IPS DF 19.7 (cell line): ENCODE measurements around the gene MAP1LC3B.
"Not testable (repeated sequence)": the region's sequence is repeated elsewhere in the genome, so short reads cannot be mapped to it uniquely, and the experiment has no call there.

ENCODE experiments used
- DNase-seq: peaks from one replicate; pipeline ENCODE4 v3.0.0-alpha.2; 2013; ENCODE audit warnings: low read depth, low spot score

MAP1LC3B gene

DNA sequence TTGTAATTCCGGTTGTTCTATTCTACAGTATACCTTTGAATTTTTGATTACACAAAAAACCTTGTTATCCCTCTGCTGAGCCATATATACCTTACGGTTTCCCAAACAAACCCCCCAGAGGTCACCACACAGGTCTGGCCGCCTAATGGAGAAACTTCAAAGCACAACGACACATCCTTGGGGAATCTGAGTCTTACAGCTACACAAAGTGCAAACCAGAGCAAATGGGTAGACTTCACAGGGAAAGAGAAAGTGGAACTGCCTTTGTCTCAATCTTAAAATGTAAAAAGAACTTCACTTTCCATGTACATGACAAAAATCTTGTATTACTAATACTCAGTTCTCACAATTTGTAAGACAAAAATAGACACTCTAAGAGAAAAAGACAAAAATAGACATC, 11.3 kb upstream of the MAP1LC3B start:
- no peak for DNase-seq

DNA sequence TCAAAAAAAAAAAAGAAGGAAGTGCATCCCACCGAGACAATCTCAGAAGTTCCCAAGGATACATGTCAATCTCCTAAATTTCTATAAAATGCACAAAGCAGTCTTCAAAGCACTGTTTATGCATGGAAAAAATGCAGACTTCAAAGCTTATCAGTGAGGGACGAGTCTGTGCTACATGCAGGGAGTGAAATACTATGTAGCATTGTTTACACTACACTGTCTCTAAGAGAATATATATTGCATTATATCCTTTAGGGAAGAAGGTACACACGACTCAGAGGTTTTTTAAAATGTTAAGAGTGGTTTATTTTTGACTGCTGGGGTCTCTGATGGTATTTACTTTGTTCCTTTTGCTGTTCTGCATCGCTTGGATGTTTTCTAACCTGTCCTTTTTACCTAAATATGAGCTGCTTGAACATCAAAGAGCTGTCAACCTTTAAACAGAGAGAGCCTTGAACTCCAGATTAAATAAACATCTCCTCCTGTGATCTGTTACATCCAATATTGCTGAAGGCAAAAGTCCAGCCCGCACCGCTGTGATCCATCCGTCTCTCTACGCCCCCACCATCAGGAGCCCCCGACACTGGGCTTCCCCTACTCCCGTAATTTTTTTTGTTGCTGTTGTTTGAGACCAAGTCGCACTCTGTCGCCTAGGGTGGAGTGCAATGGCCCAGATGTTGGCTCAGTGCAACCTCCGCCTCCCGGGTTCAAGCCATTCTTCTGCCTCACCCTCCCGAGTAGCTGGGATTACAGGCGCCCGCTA, 9.9 kb upstream of the MAP1LC3B start:
- no peak for DNase-seq

DNA sequence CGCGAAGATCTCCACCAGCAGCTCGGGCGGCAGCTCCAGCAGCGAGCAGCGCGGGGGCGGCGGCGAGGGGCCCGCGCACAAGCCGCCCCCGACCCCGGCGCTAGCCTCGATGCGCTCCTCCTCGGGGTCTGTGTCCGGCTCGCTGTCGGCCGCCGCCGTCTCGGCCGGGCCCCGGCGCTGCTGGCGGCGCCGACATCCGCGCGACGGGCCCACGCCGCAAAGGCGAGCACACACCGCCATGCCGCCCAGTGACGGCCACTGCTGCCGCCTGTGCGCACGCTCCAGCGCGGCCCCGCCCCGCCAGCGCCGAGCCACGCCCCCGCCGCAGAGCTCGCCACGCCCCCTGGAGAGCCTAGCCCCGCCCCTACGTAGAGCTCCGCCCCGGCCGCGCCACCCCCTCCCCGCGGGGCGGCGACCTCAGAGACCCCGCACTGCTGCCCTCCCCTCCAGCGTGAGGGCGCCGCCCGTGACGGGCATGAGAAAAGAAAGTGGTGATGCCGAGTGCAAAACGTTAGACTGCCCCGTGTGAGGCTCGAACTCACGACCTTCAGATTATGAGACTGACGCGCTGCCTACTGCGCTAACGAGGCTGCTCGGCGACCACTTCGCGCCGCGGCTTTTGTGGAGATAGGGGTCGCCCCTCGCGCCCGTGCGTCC, 8.5 kb upstream of the MAP1LC3B start, which contains the start of gene FBXO31:
FBXO31 (minus strand) TSS at position 272 of the 657 bp plus-strand sequence; CDS start at position 240, 32 bp downstream.
- DNase-seq, result peak; percentile 69

DNA sequence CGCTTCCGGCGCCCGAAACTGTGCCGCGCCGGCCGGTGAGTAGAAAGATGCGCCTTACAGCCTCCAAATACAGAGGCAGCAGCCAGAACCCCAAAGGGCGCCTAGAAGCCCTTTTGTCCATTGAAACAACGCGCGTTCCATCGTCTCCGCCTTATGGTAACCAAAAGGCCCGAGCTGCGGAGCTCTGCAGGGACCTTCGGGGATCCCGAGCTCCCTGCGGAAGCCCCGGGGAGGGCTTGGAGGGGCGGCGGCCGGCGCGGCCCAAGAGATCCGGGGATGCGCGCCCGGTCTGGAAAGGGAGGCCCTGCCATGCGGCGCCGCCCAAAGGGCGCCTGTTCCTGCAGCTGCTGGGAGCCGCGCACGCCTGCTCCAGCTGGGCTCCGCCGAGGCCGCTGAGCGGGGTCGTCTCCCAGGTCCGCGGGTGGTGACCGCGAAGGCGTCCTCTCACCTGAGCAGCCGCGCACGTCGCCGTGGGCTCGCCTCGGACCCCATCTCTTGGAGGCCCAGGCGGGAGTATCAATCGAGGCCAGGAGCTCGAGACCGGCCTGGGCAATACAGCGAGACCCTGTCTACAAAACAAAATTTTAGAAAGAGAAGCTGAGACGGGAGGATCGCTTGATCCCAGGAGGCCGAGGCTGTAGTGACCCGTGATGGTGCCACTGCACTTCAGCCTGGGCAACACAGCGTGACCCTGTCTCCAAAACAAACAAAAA, 7.8 kb upstream of the MAP1LC3B start:
- DNase-seq, result no peak

DNA sequence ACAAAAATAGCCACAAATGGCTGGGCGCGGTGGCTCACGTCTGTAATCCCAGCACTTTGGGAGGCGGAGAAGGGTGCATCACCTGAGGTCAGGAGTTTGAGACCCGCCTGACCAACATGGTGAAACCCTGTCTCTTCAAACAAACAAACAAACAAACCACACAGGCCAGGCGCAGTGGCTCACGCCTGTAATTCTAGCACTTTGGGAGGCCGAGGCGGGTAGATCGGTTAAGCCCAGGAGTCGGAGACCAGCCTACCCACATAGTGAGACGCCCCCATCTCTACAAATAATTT, 7.3 kb upstream of the MAP1LC3B start:
- not testable (repeated sequence) for DNase-seq

DNA sequence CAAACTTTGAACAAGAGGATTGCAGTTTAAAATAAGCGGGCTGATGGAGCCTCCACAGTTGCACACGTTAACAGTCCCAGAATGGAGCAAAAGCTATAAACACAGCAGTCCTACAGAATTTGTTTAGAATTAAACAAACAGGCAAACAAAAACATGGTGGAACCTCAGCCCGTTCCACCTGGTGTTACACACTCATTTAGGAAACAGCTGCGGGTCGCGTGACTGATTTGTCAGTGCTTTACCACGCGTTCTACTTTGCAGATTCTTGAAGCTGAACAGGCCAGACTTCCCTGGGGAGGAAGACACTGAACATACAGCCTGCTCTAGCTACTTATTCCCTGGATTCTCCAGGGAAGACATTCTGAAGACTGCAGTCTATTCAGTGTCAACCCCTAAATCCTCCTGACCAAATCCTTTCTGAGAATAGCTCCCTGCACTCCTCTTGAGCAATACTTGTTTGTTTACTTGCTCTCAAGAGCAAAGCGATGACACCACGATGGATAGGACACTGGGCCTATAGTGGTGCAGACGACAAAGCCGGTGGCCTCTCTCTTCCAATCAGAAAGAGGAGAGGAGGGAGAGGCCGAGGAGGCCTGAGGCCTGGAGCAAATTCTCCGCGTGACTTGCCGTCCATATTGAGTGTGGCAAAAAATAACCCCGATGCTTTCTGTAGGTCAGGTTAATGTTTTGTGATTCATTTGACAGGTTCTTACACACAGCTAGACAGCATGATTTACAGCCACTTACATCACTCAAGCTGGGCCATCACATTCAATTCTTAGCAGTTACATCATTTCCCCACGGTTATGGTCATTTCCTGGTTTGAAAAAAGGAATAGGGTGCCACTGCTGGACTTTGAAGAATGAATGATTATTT, 4.0 kb upstream of the MAP1LC3B start:
- DNase-seq, result peak; percentile 97

DNA sequence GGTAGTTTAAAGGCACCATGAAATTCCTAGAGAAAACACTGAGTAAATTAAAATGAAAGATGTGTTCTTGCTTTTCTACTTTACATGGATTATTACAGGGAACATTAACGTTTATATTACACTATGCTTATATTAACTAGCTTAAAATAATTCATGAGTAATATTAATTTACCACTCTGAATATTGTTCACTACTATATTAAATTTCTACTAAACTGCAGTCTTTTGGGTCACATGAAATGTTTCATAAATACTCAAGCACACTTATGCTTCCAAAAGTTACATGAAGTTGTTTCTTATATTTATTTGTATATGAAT, 3.4 kb upstream of the MAP1LC3B start:
- no peak for DNase-seq

DNA sequence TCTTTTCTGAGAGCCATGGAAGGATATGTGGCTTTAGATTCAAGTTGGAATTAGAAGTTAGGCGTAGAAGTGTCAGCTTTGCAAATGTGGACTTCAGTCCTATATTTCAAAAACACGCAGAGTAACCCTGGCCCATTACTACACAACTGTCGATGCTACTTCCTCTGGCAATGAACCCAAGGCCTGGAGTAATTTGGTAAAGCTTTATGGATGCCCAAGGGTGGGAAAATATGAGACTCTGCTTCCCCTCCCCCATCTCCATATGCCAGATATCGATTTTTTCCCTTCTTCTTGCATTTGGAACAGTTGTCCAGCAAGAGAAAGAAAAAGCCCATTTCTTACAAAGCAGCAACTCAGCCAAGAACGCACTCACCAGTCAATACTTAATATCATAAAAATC, 2.9 kb upstream of the MAP1LC3B start:
- DNase-seq, result no peak

DNA sequence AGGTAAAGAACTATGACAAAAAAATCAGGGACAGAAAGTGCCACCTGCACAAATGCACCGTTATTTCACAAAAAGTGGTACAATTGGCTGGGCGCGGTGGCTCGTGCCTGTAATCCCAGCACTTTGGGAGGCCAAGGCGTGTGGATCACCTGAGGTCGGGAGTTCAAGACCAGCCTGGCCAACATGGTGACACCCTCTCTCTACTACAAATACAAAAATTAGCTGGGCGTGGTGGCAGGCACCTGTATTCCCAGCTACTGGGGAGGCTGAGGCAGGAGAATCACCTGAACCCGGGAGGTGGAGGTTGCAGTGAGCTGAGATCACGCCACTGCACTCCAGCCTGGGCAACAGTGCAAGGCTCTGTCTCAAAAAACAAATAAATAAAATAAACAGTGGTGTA, 2.2 kb upstream of the MAP1LC3B start:
- not testable (repeated sequence) for DNase-seq

DNA sequence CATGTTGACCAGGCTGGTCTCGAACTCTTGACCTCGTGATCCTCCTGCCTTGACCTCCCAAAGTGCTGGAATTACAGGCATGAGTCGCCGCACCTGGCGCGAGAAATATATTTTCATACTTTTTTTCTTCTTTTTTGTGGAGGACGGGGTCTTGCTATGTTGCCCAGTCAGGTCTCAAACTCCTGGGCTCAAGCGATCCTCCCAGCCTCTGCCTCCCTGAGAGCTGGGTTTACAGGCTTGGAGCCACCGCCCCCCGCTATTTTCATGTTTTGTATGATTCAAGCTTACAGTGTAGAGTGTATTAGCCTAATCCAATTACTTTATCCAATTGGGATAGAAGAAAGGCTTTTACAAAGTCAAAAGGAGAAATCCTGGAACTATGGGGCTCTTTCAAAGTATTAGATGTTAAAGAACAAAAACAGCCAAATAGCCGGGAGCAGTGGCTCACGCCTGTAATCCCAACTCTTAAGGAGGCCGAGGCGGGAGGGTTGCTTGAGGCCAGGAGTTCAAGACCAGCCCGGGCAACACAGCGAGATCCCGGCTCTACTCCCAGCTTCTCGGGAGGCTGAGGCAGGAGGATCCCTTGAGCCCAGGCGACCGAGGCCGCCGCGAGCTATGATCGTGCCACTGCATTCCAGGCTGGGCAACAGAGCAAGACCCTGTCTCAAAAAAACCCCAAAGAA, 1.4 kb upstream of the MAP1LC3B start:
- DNase-seq, result no peak

DNA sequence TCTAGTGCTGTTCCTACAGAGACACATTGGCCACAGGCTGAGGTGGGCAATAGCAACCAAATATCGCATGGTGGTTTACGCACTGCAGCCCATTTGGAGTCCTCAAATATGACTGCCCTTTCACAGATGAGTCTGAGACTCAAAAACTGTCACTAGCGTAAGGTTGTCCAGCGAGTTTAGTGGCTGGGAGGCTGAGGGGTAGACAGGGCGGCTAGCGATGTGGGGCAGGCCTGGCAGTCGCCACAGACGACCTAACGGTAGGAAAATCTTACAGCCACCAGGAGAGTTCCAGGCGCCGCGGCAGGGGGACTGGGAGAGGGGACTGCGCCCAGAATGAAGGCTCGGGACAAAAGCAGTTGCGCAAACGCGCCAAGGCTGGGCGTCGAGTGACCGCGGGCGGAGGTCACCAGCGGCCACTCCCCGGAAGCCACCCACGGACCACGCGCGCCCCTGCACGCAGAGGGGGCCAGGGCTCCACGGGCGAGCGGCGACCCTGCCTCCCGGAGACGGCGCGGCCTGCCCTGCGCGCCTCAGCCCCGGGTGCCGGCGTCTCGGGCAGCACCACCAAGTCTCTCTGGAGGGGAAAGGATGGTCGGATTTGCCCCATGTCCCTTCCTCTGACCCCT, 699 bp upstream of the MAP1LC3B start:
- DNase-seq, result no peak

DNA sequence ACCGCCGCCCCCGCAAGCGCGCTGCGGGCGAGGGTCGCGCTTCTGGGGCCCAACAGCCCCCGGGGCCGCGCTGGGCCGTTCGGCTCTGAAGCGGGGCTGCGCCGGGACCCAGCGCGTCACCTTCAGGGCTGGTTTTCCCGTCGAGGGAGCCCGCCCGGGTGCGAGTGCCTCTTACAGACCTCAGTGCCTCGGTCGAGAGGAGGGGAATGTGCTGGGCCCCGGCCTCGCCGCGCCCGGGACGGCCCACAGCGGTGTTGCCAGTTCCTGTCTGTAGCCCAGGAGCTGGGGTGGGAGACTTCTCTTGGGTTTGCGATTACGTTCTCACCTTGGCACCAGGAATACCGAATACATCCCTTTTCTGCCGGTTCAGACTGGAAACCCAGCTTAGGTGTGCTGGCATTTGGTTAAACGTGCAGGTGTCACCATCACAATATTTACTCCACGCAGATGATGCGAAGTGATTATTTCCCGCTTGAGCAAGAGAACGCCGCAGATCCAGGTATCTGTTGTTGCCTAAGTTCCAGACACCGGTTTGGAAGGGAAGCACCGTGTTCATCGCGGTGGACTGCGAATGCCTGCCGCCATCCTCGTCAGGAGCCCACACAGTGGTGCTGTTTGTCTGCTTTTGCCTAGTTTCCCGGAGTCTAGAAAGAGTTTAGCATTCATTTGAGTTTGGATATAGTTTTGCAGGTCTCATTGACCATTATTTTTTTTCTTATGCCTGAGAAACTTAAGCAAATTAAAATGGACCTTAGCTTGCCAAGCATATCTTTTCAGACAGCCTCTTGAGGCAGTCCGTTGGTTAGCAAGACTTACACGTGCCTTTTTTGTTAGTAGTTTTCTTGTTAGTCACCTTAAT, 914 bp downstream of the MAP1LC3B start:
- DNase-seq, result no peak

DNA sequence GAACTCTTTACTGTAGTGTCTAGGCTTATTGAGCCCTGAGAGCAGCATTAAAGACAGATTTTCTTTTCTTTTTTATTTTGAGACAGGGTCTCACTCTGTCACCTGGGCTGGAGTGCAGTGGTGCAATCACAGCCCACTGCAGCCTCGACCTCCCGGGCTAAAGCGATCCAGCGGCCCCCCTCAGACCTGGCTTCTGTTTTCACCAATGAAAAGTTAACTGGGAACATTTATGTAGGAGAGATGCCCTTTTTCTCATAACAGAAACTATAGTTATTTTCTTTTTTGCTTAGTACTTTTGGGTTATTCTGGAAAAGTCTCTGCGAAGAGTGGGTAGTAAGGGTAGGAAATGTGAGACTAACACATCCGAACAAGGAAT, 1.5 kb downstream of the MAP1LC3B start:
- no peak for DNase-seq

DNA sequence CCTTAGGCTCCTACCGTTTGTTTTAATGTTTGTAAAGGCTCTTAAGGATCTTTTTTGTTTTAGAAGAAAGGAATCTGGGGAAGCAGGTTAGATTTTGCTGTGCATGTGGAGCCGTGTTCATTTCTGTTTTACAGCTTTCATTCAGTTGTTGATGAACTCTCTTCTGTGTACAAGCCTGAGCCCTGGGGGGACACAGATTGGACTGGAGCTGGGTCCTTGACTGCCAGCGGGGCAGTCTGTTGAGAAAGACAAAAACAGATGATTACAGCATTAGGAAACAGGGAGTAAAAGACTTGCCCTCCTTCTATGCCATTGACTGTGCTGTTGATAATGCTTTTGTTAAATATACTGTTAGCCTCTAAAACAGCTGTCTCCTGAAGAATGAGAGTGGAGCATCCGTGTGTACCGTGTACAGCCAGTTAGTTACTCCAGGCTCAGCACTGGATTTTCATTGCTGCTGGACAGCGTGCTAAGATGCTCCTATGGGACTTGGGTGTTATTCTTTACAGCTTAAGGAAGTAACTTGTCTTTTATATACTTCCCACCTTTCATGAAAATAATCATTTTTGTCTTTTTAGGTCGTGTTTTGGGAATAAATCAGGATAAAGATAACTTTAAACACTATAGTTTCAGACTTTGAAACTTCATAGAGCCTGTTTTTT, 3.2 kb downstream of the MAP1LC3B start:
- no peak for DNase-seq

DNA sequence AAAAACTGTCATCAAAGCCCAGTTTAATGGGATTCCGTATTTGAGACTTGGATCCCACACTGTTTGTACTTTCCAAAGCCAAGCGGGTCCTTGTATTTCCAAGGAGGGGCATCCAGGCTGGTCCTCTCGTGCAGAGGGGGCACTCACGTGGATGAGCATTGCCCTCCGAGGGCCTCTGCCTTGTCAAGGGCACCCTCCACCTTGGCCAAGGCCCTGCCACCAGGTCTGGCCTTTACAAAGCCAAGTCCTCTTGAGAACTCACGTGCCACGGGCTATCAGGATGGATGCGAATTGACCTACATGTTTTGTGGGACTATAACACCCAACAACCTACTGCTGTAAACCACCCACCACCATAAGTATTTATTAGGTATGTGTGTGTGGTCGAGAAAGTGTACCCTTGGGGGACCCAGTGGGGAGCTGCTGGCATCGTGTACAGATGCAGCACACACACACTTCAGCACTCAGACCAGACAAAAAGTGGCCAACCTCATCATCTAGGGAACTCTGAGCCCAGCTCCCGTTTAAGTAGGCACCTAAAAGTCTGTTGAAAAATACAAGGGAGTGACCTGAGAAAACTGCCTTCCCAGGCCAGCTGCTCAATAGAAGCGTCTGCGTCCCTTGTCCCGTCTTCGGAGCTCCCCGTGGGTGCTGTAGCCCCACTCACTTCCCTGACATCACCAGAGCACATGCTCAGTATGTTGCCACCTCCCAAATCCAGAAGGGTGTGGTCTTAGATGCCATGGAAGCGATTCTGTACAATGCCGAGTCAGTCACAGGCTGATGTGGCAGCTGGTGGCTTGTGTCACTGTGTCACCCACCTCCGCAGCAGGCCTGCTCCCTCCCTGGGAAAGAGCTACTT, 12.9 kb downstream of the MAP1LC3B start:
- no peak for DNase-seq

DNA sequence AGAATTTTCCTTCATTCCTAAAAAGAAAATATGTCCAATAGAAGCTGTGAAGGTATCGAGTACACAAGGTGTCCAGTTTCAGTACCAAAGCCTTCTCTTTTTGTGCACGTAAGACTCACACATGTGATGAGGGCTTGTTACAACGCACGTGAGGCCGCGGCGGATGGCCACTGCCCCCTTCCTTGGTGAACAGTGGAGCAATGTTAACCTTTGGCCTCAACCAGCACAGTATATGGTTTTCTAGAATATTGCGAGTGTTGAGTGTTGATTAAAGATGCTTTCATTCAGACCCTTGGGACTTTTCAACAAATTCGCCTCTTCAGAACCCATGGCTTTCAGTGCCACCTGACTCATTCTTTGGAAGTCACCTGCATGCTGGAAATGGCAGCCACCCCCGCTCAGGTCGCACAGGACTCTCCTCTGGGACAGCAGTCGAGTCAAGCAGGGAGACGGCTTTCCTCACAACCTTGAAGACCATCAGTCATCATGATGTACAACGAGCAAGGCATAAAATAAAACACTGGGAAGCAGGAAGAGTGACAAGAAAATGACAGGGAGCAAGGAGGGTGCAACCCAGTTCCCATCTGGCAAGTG, 14.5 kb downstream of the MAP1LC3B start:
- no peak for DNase-seq

DNA sequence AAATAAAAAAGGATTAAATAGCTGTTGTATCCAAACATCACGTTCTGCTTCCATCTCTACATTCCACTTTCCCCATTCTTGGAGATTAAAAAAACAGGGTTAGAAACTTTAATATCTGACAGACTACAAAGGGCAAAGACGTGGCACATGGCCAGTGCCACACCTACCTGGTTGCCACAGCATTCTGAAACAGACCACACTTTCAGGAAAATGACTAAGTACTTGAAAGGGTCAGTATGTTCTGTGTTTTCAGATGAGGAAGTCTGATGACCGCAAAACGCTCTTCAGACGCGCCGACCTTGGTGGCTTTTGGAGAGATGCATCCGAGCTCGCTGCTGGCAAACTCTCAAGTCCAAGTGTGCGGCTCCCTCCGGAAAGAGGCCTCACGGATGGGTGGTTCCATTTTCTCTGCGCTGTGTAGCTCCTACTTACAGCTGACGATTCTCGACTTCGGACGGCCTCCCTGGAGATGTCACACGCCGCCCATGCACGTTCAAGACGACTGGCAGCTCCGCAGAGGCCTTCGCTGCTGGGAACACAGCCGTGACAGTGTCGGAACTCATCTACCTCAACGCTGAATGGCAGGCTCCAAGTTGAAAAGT, 15.5 kb downstream of the MAP1LC3B start:
- no peak for DNase-seq

DNA sequence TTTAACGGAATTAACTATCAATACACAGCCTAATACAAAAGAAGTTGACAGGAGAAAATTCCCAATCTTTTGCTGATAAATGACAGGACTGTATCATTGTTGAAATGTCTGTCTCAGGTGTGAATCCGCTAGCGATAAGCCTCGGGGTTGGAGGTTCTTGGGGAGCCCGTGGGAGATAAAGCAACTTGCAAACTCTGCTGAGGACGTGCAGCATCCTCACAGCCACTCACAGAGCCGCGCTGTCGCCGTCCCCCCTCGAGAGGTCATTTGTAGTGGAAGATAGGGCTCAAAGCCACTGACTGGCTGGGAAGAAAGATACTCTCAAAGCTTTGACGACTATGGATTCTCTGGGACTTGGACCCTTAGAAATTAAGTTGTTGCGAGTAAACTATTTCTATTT, 17.0 kb downstream of the MAP1LC3B start:
- no peak for DNase-seq
